NCI-H1436 (cell line): Measurements from ENCODE around the gene SLC16A3.
A peak's percentile ranks its signal among the peaks of the same experiment; 100 is the strongest.

Experiments
- DNase-seq: peaks from one replicate; lab custom pipeline; 2025; lab: John Stamatoyannopoulos, UW

The SLC16A3 gene

GRCh38 chr17:82269138-82269881 is 40.5 kb downstream of the SLC16A3 start:
- DNase-seq: no peak

GRCh38 chr17:82269882-82270500 is 41.1 kb downstream of the SLC16A3 start:
- no peak for DNase-seq

GRCh38 chr17:82270651-82271050 is 41.8 kb downstream of the SLC16A3 start:
- no peak for DNase-seq

GRCh38 chr17:82271401-82271800 is 42.6 kb downstream of the SLC16A3 start:
- no peak for DNase-seq

GRCh38 chr17:82272495-82273326 is 43.9 kb downstream of the SLC16A3 start:
- DNase-seq: no peak

- DNase-seq: peak; percentile 94
These were observed 44.7 kb downstream of the SLC16A3 start, which contains the start of gene CSNK1D for GRCh38 chr17:82273327-82274133. Gene CSNK1D, minus strand, starts transcription at chr17:82273700. Its CDS starts 319 bp downstream, at chr17:82273381.

- no peak for DNase-seq
These were observed 45.5 kb downstream of the SLC16A3 start for GRCh38 chr17:82274134-82275020.

- DNase-seq: no peak
These were observed 46.5 kb downstream of the SLC16A3 start for GRCh38 chr17:82275326-82275725.

- DNase-seq: no peak
These were observed 48.1 kb downstream of the SLC16A3 start for GRCh38 chr17:82276938-82277337.

- no peak for DNase-seq
These were observed 49.0 kb downstream of the SLC16A3 start for GRCh38 chr17:82277851-82278250.

- DNase-seq: no peak
These were observed 49.5 kb downstream of the SLC16A3 start for GRCh38 chr17:82278308-82278707.

GRCh38 chr17:82278786-82279391 is 50.0 kb downstream of the SLC16A3 start:
- no peak for DNase-seq

- DNase-seq: no peak
These were observed 51.7 kb downstream of the SLC16A3 start for GRCh38 chr17:82280537-82280936.

GRCh38 chr17:82281076-82281475 is 52.2 kb downstream of the SLC16A3 start:
- no peak for DNase-seq

GRCh38 chr17:82281502-82282238 is 52.8 kb downstream of the SLC16A3 start:
- no peak for DNase-seq

GRCh38 chr17:82282239-82283207 is 53.7 kb downstream of the SLC16A3 start:
- no peak for DNase-seq

- DNase-seq: peak; percentile 70
These were observed 54.4 kb downstream of the SLC16A3 start for GRCh38 chr17:82283208-82283749.

GRCh38 chr17:82285141-82285540 is 56.3 kb downstream of the SLC16A3 start:
- DNase-seq: no peak
